Lung (tissue), 12 donors: Measurements from ENCODE around the gene NDUFA5. TPM values are rescaled to one million over a fixed set of nuclear protein-coding genes. Genes with fewer than 3 reads are reported as not detected.
"Not testable (repeated sequence)": the region's sequence is repeated elsewhere in the genome, so short reads cannot be mapped to it uniquely, and the experiment has no call there.

ENCODE experiments used
- ATAC-seq: fragments of 200-7000 bp; cut with Tn5 transposase; one replicate; pipeline ENCODE4 v1.9.1; 2020; ENCODE audit warnings: moderate number of reproducible peaks; ENCODE audit not compliant: insufficient read depth, low FRiP score
- DNase-seq, 3 donors: peaks; one replicate each; pipeline ENCODE4 v3.0.0-alpha.2; 2013 to 2017
- H3K27ac ChIP-seq, 2 donors: one replicate each; pipeline ENCODE4 v1.5.1; 2013; ENCODE audit warnings: mild to moderate bottlenecking in 2 of 2, moderate library complexity in 2 of 2, control low read depth in 1 of 2, inconsistent platforms in 1 of 2, low read depth in 1 of 2, low read length in 1 of 2
- H3K27me3 ChIP-seq, 3 donors: one replicate each; pipeline ENCODE4 v1.5.1; 2013; ENCODE audit warnings: low read length in 2 of 3; ENCODE audit not compliant: control insufficient read depth in 3 of 3, insufficient read depth in 3 of 3
- H3K36me3 ChIP-seq, 4 donors: one replicate each; pipeline ENCODE4 v1.5.1; 2013; ENCODE audit warnings: low read length in 4 of 4, mild to moderate bottlenecking in 1 of 4, moderate library complexity in 1 of 4; ENCODE audit not compliant: control insufficient read depth in 4 of 4, insufficient read depth in 4 of 4
- H3K4me1 ChIP-seq, 5 donors: one replicate each; pipeline ENCODE4 v1.5.1; 2013; ENCODE audit warnings: low read length in 5 of 5, mild to moderate bottlenecking in 2 of 5, moderate library complexity in 1 of 5; ENCODE audit not compliant: control insufficient read depth in 5 of 5, insufficient read depth in 5 of 5
- H3K4me3 ChIP-seq: one replicate; pipeline ENCODE4 v1.5.1; 2013; ENCODE audit warnings: mild to moderate bottlenecking, control low read depth, moderate library complexity
- H3K9ac ChIP-seq, 2 donors: one replicate each; pipeline ENCODE4 v1.5.1; 2013; ENCODE audit warnings: low read length in 2 of 2, control low read depth in 1 of 2; ENCODE audit not compliant: insufficient read depth in 1 of 2
- H3K9me3 ChIP-seq, 4 donors: one replicate each; pipeline ENCODE4 v1.5.1; 2013; ENCODE audit warnings: low read length in 3 of 4, mild to moderate bottlenecking in 1 of 4, moderate library complexity in 1 of 4; ENCODE audit not compliant: control insufficient read depth in 4 of 4, insufficient read depth in 3 of 4
- CTCF ChIP-seq: IDR thresholded peaks from 2 replicates; pipeline ENCODE4 v1.5.1; 2012; ENCODE audit warnings: mild to moderate bottlenecking; ENCODE audit errors: control extremely low read depth, extremely low read depth
- WGBS, 2 donors: extraction: QIAGEN DNeasy Blood & Tissue Kit; methylation state at CpG; one replicate each; pipeline ENCODE4 v1.1.7; 2013; 5-methylcytosine and 5-hydroxymethylcytosine counted together
- polyA plus RNA-seq, 2 donors: library from polyadenylated mRNA; stranded (reverse); fragments of 200-250 nt; gene quantifications; one replicate each; pipeline ENCODE4 v1.2.1, GENCODE V29; 2013
- total RNA-seq, 2 donors: library from RNA; depleted of rRNA in 1 of 2; stranded (reverse); fragments of >200 nt in 1 of 2; gene quantifications; one replicate each; pipeline ENCODE4 v1.2.1, GENCODE V29; 2014 to 2021
- donor health status: control.
- donor health status: control.
- donor health status: Bipolar disorder and iron deficiency.
- donor health status: healthy.
- donor health status: DM: yes; HTN: yes; CAD: no.

The NDUFA5 gene
- total and polyA plus RNA-seq, 4 donors, result 36.5 to 104 (median 66.7) TPM

- no peak for DNase-seq
- no peaks in the 10 kb centered on the region for H3K36me3 ChIP-seq
- WGBS, 2 donors, result 82 to 85% methylated on average over 3 of the region's 3 CpGs
- no peak overlapping the region for H3K9ac ChIP-seq
- H3K27ac ChIP-seq, result no peak overlapping the region
- peaks cover 0 to 6% (median 3%) of the 10 kb centered on the region in 5 donors for H3K4me1 ChIP-seq
- peaks cover 0 to 5% (median 0%) of the 10 kb centered on the region in 3 donors for H3K27me3 ChIP-seq
- H3K9me3 ChIP-seq, result no peaks in the 10 kb centered on the region
- no peak for ATAC-seq
- no peak for TF ChIP-seq CTCF
- H3K4me3 ChIP-seq, result no peak overlapping the region
Measured at GRCh38 chr7:123533553-123533917, 24.1 kb downstream of the NDUFA5 start.

GRCh38 chr7:123532788-123533552 is 24.6 kb downstream of the NDUFA5 start:
- WGBS, 2 donors, result 2 to 8% methylated on average over 5 to 33 of the region's 33 CpGs
- not testable (repeated sequence) for H3K9me3 ChIP-seq, H3K27ac ChIP-seq, H3K27me3 ChIP-seq, H3K36me3 ChIP-seq, ATAC-seq, H3K4me1 ChIP-seq, H3K9ac ChIP-seq
- H3K4me3 ChIP-seq, result peak overlapping the region; percentile 31
- DNase-seq, result peak in 2 of 3 donors; percentile 42 to 53

GRCh38 chr7:123532343-123532742 is 25.3 kb downstream of the NDUFA5 start:
- H3K27ac ChIP-seq, H3K27me3 ChIP-seq, H3K9ac ChIP-seq, H3K4me1 ChIP-seq, H3K36me3 ChIP-seq, ATAC-seq, H3K9me3 ChIP-seq, H3K4me3 ChIP-seq: not testable (repeated sequence)
- WGBS, 2 donors, result 16 to 21% methylated on average over 4 to 5 of the region's 14 CpGs
- DNase-seq, result peak in 1 of 3 donors; percentile 27

GRCh38 chr7:123530035-123530591 is 27.5 kb downstream of the NDUFA5 start:
- 96 to 98% methylated on average over 13 of the region's 13 CpGs for WGBS, 2 donors

GRCh38 chr7:123528265-123528664 is 29.4 kb downstream of the NDUFA5 start:
- H3K27me3 ChIP-seq, result peaks cover 0 to 2% (median 0%) of the 10 kb centered on the region in 3 donors
- no peaks in the 10 kb centered on the region for H3K4me1 ChIP-seq
- H3K27ac ChIP-seq, result no peak overlapping the region

More at GRCh38 chr7:123530035-123530591, 27.5 kb downstream of the NDUFA5 start:
- H3K27me3 ChIP-seq, DNase-seq, H3K9me3 ChIP-seq, H3K9ac ChIP-seq, H3K36me3 ChIP-seq, H3K4me3 ChIP-seq, H3K27ac ChIP-seq, H3K4me1 ChIP-seq, ATAC-seq: not testable (repeated sequence)

GRCh38 chr7:123527712-123528225 is 29.8 kb downstream of the NDUFA5 start:
- not testable (repeated sequence) for H3K4me1 ChIP-seq, H3K36me3 ChIP-seq, H3K27me3 ChIP-seq, H3K27ac ChIP-seq, DNase-seq, H3K4me3 ChIP-seq, ATAC-seq, H3K9me3 ChIP-seq, H3K9ac ChIP-seq
- 92 to 94% methylated on average over 19 to 20 of the region's 24 CpGs for WGBS, 2 donors

More at GRCh38 chr7:123528265-123528664, 29.4 kb downstream of the NDUFA5 start:
- Histone ChIP-seq H3K4me3 (no peak overlapping the region), H3K9ac (no peak overlapping the region), H3K36me3 (no peaks in the 10 kb centered on the region), H3K9me3 (no peaks in the 10 kb centered on the region)
- no peak for ATAC-seq
- no peak for DNase-seq
- TF ChIP-seq CTCF, result no peak
- 93 to 97% methylated on average over 5 of the region's 5 CpGs for WGBS, 2 donors
